C4-2B (cell line): ENCODE measurements around the gene ARMC12.

ENCODE experiments used
- H3K27ac ChIP-seq: fragments of 450-650 bp; 2 replicates; pipeline ENCODE4 v1.5.1; 2017
- CTCF ChIP-seq: fragments of 450-650 bp; conservative IDR thresholded peaks from 2 replicates; pipeline ENCODE4 v1.5.1; 2017; ENCODE audit warnings: mild to moderate bottlenecking
- ZFX ChIP-seq: fragments of 450-650 bp; IDR thresholded peaks from 2 replicates; pipeline ENCODE4 v1.6.1; 2017

Gene ARMC12

GRCh38 chr6:35725721-35726438 is 11.0 kb upstream of the ARMC12 start:
- peak overlapping the region; percentile 98 for H3K27ac ChIP-seq
- TF ChIP-seq CTCF, result no peak
- TF ChIP-seq ZFX, result no peak

- H3K27ac ChIP-seq, result peak overlapping the region; percentile 98
- TF ChIP-seq ZFX, result no peak
- TF ChIP-seq CTCF, result no peak
Observed at GRCh38 chr6:35727231-35727934, 9.4 kb upstream of the ARMC12 start.

GRCh38 chr6:35727935-35728682 is 8.7 kb upstream of the ARMC12 start:
- no peak for TF ChIP-seq CTCF
- no peak for TF ChIP-seq ZFX
- peak overlapping the region; percentile 98 for H3K27ac ChIP-seq

- peak overlapping the region; percentile 98 for H3K27ac ChIP-seq
Observed at GRCh38 chr6:35728683-35729678, 7.9 kb upstream of the ARMC12 start.

GRCh38 chr6:35729722-35730121 is 7.1 kb upstream of the ARMC12 start:
- peak overlapping the region; percentile 98 for H3K27ac ChIP-seq

More at GRCh38 chr6:35728683-35729678, 7.9 kb upstream of the ARMC12 start:
- peak; percentile 79 for TF ChIP-seq ZFX
- no peak for TF ChIP-seq CTCF

More at GRCh38 chr6:35729722-35730121, 7.1 kb upstream of the ARMC12 start:
- TF ChIP-seq CTCF, result no peak
- no peak for TF ChIP-seq ZFX
